SJCRH30 (cell line): ENCODE data around the gene WAPL. TPM values are rescaled to one million over a fixed set of nuclear protein-coding genes. Genes with fewer than 3 reads are reported as not detected.

Experiments used
- DNase-seq, 2 experiments: peaks; one replicate each; pipeline ENCODE4 v3.0.0-alpha.2; 2015 to 2020
- H3K27ac ChIP-seq: fragments of 250-450 bp; sonication (Bioruptor Pico); 2 replicates; pipeline ENCODE4 v1.5.1; 2020; ENCODE audit warnings: mild to moderate bottlenecking, moderate library complexity
- H3K27me3 ChIP-seq: fragments of 250-450 bp; sonication (Bioruptor Pico); 2 replicates; pipeline ENCODE4 v1.5.1; 2020; ENCODE audit warnings: mild to moderate bottlenecking, moderate library complexity
- H3K36me3 ChIP-seq: fragments of 250-450 bp; sonication (Bioruptor Pico); 2 replicates; pipeline ENCODE4 v1.5.1; 2020; ENCODE audit warnings: mild to moderate bottlenecking, moderate library complexity
- H3K4me1 ChIP-seq: fragments of 250-450 bp; sonication (Bioruptor Pico); 2 replicates; pipeline ENCODE4 v1.5.1; 2020; ENCODE audit warnings: mild to moderate bottlenecking, moderate library complexity
- H3K4me3 ChIP-seq: fragments of 250-450 bp; sonication (Bioruptor Pico); 2 replicates; pipeline ENCODE4 v1.5.1; 2020; ENCODE audit warnings: mild to moderate bottlenecking, moderate library complexity
- H3K9me3 ChIP-seq: fragments of 250-450 bp; sonication (Bioruptor Pico); replicated peaks from 2 replicates; pipeline ENCODE4 v1.5.1; 2020; ENCODE audit warnings: mild to moderate bottlenecking, moderate library complexity
- total RNA-seq: library from RNA; depleted of rRNA; stranded (reverse); fragments of >200 nt; shearing (Covaris generic); gene quantifications from 2 replicates; pipeline ENCODE4 v1.2.3, GENCODE V29; 2014

Gene WAPL
- total RNA-seq, 1 experiment from 2014 or later: 38.0 TPM

GRCh38 chr10:86508217-86508616, 13.4 kb downstream of the WAPL start:
- Histone ChIP-seq H3K36me3 (peaks cover 5% of the 10 kb centered on the region), H3K27me3 (no peaks in the 10 kb centered on the region), H3K27ac (no peak overlapping the region), H3K4me1 (no peaks in the 10 kb centered on the region), H3K9me3 (no peaks in the 10 kb centered on the region), H3K4me3 (no peak overlapping the region)
- no peak for DNase-seq

- no peaks in the 10 kb centered on the region for H3K27me3 ChIP-seq
- no peaks in the 10 kb centered on the region for H3K4me1 ChIP-seq
- no peak overlapping the region for H3K27ac ChIP-seq
- no peak for DNase-seq
- no peak overlapping the region for H3K4me3 ChIP-seq
- H3K9me3 ChIP-seq: no peaks in the 10 kb centered on the region
- H3K36me3 ChIP-seq: peaks cover 14% of the 10 kb centered on the region
Observed at GRCh38 chr10:86506499-86506898, 15.1 kb downstream of the WAPL start.

GRCh38 chr10:86506062-86506461, 15.5 kb downstream of the WAPL start:
- no peak for DNase-seq
- no peaks in the 10 kb centered on the region for H3K4me1 ChIP-seq
- H3K4me3 ChIP-seq: no peak overlapping the region
- H3K9me3 ChIP-seq: no peaks in the 10 kb centered on the region
- peaks cover 12% of the 10 kb centered on the region for H3K36me3 ChIP-seq
- no peaks in the 10 kb centered on the region for H3K27me3 ChIP-seq
- no peak overlapping the region for H3K27ac ChIP-seq

GRCh38 chr10:86504510-86504909, 17.1 kb downstream of the WAPL start:
- Histone ChIP-seq H3K36me3 (peaks cover 19% of the 10 kb centered on the region), H3K27me3 (no peaks in the 10 kb centered on the region), H3K27ac (no peak overlapping the region)

GRCh38 chr10:86500846-86501245, 20.7 kb downstream of the WAPL start:
- Histone ChIP-seq H3K4me1 (no peaks in the 10 kb centered on the region), H3K36me3 (peaks cover 37% of the 10 kb centered on the region), H3K27ac (no peak overlapping the region), H3K9me3 (no peaks in the 10 kb centered on the region), H3K4me3 (no peak overlapping the region), H3K27me3 (no peaks in the 10 kb centered on the region)
- DNase-seq: no peak

More at GRCh38 chr10:86504510-86504909, 17.1 kb downstream of the WAPL start:
- no peaks in the 10 kb centered on the region for H3K4me1 ChIP-seq
- DNase-seq: no peak
- no peaks in the 10 kb centered on the region for H3K9me3 ChIP-seq
- no peak overlapping the region for H3K4me3 ChIP-seq

GRCh38 chr10:86498598-86498997, 23.0 kb downstream of the WAPL start:
- H3K9me3 ChIP-seq: no peaks in the 10 kb centered on the region
- H3K27ac ChIP-seq: no peak overlapping the region
- no peaks in the 10 kb centered on the region for H3K27me3 ChIP-seq
- H3K4me1 ChIP-seq: no peaks in the 10 kb centered on the region
- H3K36me3 ChIP-seq: peaks cover 37% of the 10 kb centered on the region
- no peak overlapping the region for H3K4me3 ChIP-seq
- no peak for DNase-seq

GRCh38 chr10:86497621-86498020, 24.0 kb downstream of the WAPL start:
- H3K4me3 ChIP-seq: no peak overlapping the region
- H3K27me3 ChIP-seq: no peaks in the 10 kb centered on the region
- no peaks in the 10 kb centered on the region for H3K9me3 ChIP-seq
- H3K36me3 ChIP-seq: peaks cover 34% of the 10 kb centered on the region
- H3K27ac ChIP-seq: no peak overlapping the region
- H3K4me1 ChIP-seq: no peaks in the 10 kb centered on the region
- no peak for DNase-seq

GRCh38 chr10:86489960-86490612, 31.5 kb downstream of the WAPL start:
- DNase-seq: no peak
- Histone ChIP-seq H3K27ac (no peak overlapping the region), H3K9me3 (no peaks in the 10 kb centered on the region), H3K4me3 (no peak overlapping the region), H3K36me3 (no peaks in the 10 kb centered on the region), H3K4me1 (no peaks in the 10 kb centered on the region), H3K27me3 (no peaks in the 10 kb centered on the region)

- no peaks in the 10 kb centered on the region for H3K27me3 ChIP-seq
- no peaks in the 10 kb centered on the region for H3K9me3 ChIP-seq
- no peak overlapping the region for H3K4me3 ChIP-seq
- no peak overlapping the region for H3K27ac ChIP-seq
- H3K36me3 ChIP-seq: no peaks in the 10 kb centered on the region
- no peaks in the 10 kb centered on the region for H3K4me1 ChIP-seq
- no peak for DNase-seq
Observed at GRCh38 chr10:86489071-86489810, 32.4 kb downstream of the WAPL start.

GRCh38 chr10:86486856-86487255, 34.7 kb downstream of the WAPL start:
- no peaks in the 10 kb centered on the region for H3K27me3 ChIP-seq
- no peaks in the 10 kb centered on the region for H3K9me3 ChIP-seq
- no peak overlapping the region for H3K4me3 ChIP-seq
- no peaks in the 10 kb centered on the region for H3K36me3 ChIP-seq
- no peaks in the 10 kb centered on the region for H3K4me1 ChIP-seq
- DNase-seq: no peak
- no peak overlapping the region for H3K27ac ChIP-seq

- no peak for DNase-seq
- no peaks in the 10 kb centered on the region for H3K4me1 ChIP-seq
- no peak overlapping the region for H3K4me3 ChIP-seq
- no peak overlapping the region for H3K27ac ChIP-seq
- H3K27me3 ChIP-seq: no peaks in the 10 kb centered on the region
- no peaks in the 10 kb centered on the region for H3K36me3 ChIP-seq
- no peaks in the 10 kb centered on the region for H3K9me3 ChIP-seq
Observed at GRCh38 chr10:86483664-86484063, 37.9 kb downstream of the WAPL start.

GRCh38 chr10:86481761-86482160, 39.8 kb downstream of the WAPL start:
- no peaks in the 10 kb centered on the region for H3K4me1 ChIP-seq
- H3K27me3 ChIP-seq: no peaks in the 10 kb centered on the region
- no peak for DNase-seq
- no peak overlapping the region for H3K4me3 ChIP-seq
- no peaks in the 10 kb centered on the region for H3K9me3 ChIP-seq
- no peak overlapping the region for H3K27ac ChIP-seq
- no peaks in the 10 kb centered on the region for H3K36me3 ChIP-seq

GRCh38 chr10:86480571-86480970, 41.0 kb downstream of the WAPL start:
- Histone ChIP-seq H3K9me3 (no peaks in the 10 kb centered on the region), H3K27ac (no peak overlapping the region), H3K36me3 (no peaks in the 10 kb centered on the region), H3K27me3 (no peaks in the 10 kb centered on the region), H3K4me3 (no peak overlapping the region), H3K4me1 (no peaks in the 10 kb centered on the region)
- no peak for DNase-seq

GRCh38 chr10:86472061-86472460, 49.5 kb downstream of the WAPL start:
- H3K27ac ChIP-seq: no peak overlapping the region
- peaks cover 29% of the 10 kb centered on the region; the same call in 1 of the 2 replicates for H3K36me3 ChIP-seq
- no peaks in the 10 kb centered on the region for H3K4me1 ChIP-seq
- no peaks in the 10 kb centered on the region for H3K9me3 ChIP-seq
- H3K4me3 ChIP-seq: no peak overlapping the region
- H3K27me3 ChIP-seq: no peaks in the 10 kb centered on the region
- no peak for DNase-seq

GRCh38 chr10:86461963-86462804, 59.4 kb downstream of the WAPL start:
- Histone ChIP-seq H3K9me3 (no peaks in the 10 kb centered on the region), H3K4me3 (no peak overlapping the region), H3K36me3 (peaks cover 28% of the 10 kb centered on the region), H3K4me1 (no peaks in the 10 kb centered on the region), H3K27ac (no peak overlapping the region), H3K27me3 (no peaks in the 10 kb centered on the region)
- DNase-seq: no peak
